H9 (cell line): ENCODE measurements around the gene CALML4. TPM values are rescaled to one million over a fixed set of nuclear protein-coding genes. Genes with fewer than 3 reads are reported as not detected.

Experiments used
- DNase-seq: peaks from one replicate; pipeline ENCODE4 v3.0.0-alpha.2; 2017
- H2AFZ ChIP-seq: one replicate; pipeline ENCODE4 v1.6.1; 2013; ENCODE audit warnings: mild to moderate bottlenecking, low read length, control low read depth, moderate library complexity
- H2AK5ac ChIP-seq: 2 replicates; pipeline ENCODE4 v1.6.1; 2013; ENCODE audit warnings: low read length, control low read depth, mixed read lengths; ENCODE audit not compliant: insufficient read length
- H2BK120ac ChIP-seq: one replicate; pipeline ENCODE4 v1.6.1; 2013; ENCODE audit warnings: low read depth, mild to moderate bottlenecking, low read length, control low read depth, inconsistent platforms; ENCODE audit not compliant: poor library complexity, severe bottlenecking
- H2BK12ac ChIP-seq: 2 replicates; pipeline ENCODE4 v1.6.1; 2013; ENCODE audit warnings: low read length, control low read depth, mixed read lengths, low read depth; ENCODE audit not compliant: insufficient read length
- H2BK15ac ChIP-seq: 2 replicates; pipeline ENCODE4 v1.6.1; 2013; ENCODE audit warnings: low read depth, low read length, control low read depth
- H2BK20ac ChIP-seq: one replicate; pipeline ENCODE4 v1.6.1; 2013; ENCODE audit warnings: low read depth, mild to moderate bottlenecking, low read length, control low read depth, inconsistent platforms; ENCODE audit not compliant: poor library complexity, severe bottlenecking
- H2BK5ac ChIP-seq: 2 replicates; pipeline ENCODE4 v1.6.1; 2013; ENCODE audit warnings: low read length, control low read depth, mixed read lengths; ENCODE audit not compliant: insufficient read length
- H3K14ac ChIP-seq: 2 replicates; pipeline ENCODE4 v1.6.1; 2013; ENCODE audit warnings: low read length, control low read depth; ENCODE audit not compliant: insufficient read depth
- H3K18ac ChIP-seq: 2 replicates; pipeline ENCODE4 v1.6.1; 2013; ENCODE audit warnings: low read depth, mild to moderate bottlenecking, mixed read lengths, low read length, control low read depth; ENCODE audit not compliant: insufficient read length
- H3K23ac ChIP-seq: 2 replicates; pipeline ENCODE4 v1.6.1; 2013; ENCODE audit warnings: low read length, control low read depth, mixed read lengths, low read depth; ENCODE audit not compliant: insufficient read length
- H3K23me2 ChIP-seq: 2 replicates; pipeline ENCODE4 v1.6.1; 2013; ENCODE audit warnings: low read depth, mild to moderate bottlenecking, mixed read lengths, low read length, control low read depth; ENCODE audit not compliant: insufficient read length, poor library complexity, severe bottlenecking
- H3K27ac ChIP-seq: 2 replicates; pipeline ENCODE4 v1.5.1; 2013; ENCODE audit warnings: low read length, control low read depth, mixed read lengths, low read depth; ENCODE audit not compliant: insufficient read length
- H3K27me3 ChIP-seq: 2 replicates; pipeline ENCODE4 v1.6.1; 2013; ENCODE audit warnings: low read length, control low read depth, inconsistent platforms; ENCODE audit not compliant: insufficient read depth
- H3K4ac ChIP-seq: 2 replicates; pipeline ENCODE4 v1.6.1; 2013; ENCODE audit warnings: low read depth, mild to moderate bottlenecking, control low read depth, inconsistent platforms, low read length, moderate library complexity
- H3K4me1 ChIP-seq: 2 replicates; pipeline ENCODE4 v1.6.1; 2013; ENCODE audit warnings: low read length, control low read depth, inconsistent platforms; ENCODE audit not compliant: insufficient read depth
- H3K4me2 ChIP-seq: 2 replicates; pipeline ENCODE4 v1.6.1; 2013; ENCODE audit warnings: low read length, control low read depth, mixed read lengths; ENCODE audit not compliant: insufficient read length, insufficient read depth
- H3K56ac ChIP-seq: 2 replicates; pipeline ENCODE4 v1.6.1; 2013; ENCODE audit warnings: low read depth, mild to moderate bottlenecking, mixed read lengths, low read length, control low read depth; ENCODE audit not compliant: insufficient read length
- H3K79me1 ChIP-seq: 2 replicates; pipeline ENCODE4 v1.6.1; 2013; ENCODE audit warnings: low read depth, mild to moderate bottlenecking, moderate library complexity, low read length, control low read depth, inconsistent platforms; ENCODE audit not compliant: insufficient read depth, poor library complexity, severe bottlenecking
- H3K79me2 ChIP-seq: 2 replicates; pipeline ENCODE4 v1.6.1; 2013; ENCODE audit warnings: low read length, control low read depth, inconsistent platforms; ENCODE audit not compliant: insufficient read depth
- H3K9ac ChIP-seq: 2 replicates; pipeline ENCODE4 v1.6.1; 2013; ENCODE audit warnings: low read length, control low read depth, mixed read lengths; ENCODE audit not compliant: insufficient read length; ENCODE audit errors: extremely low read depth
- H3K9me3 ChIP-seq: one replicate; pipeline ENCODE4 v1.6.1; 2013; ENCODE audit warnings: low read depth, low read length, inconsistent platforms; ENCODE audit not compliant: control insufficient read depth
- H3T11ph ChIP-seq: one replicate; pipeline ENCODE4 v1.6.1; 2013; ENCODE audit warnings: mild to moderate bottlenecking, low read length, control low read depth, inconsistent platforms
- H4K20me1 ChIP-seq: one replicate; pipeline ENCODE4 v1.6.1; 2013; ENCODE audit not compliant: control insufficient read depth, insufficient read length, insufficient read depth
- H4K5ac ChIP-seq: 2 replicates; pipeline ENCODE4 v1.6.1; 2013; ENCODE audit warnings: low read depth, mild to moderate bottlenecking, mixed read lengths, low read length, control low read depth; ENCODE audit not compliant: insufficient read length
- H4K8ac ChIP-seq: replicated peaks from 2 replicates; pipeline ENCODE4 v1.6.1; 2013; ENCODE audit warnings: low read length, control low read depth, mixed read lengths, low read depth; ENCODE audit not compliant: insufficient read length
- H4K91ac ChIP-seq: 2 replicates; pipeline ENCODE4 v1.6.1; 2013; ENCODE audit warnings: low read depth, mild to moderate bottlenecking, moderate library complexity, mixed read lengths, low read length, control low read depth; ENCODE audit not compliant: insufficient read length
- H3K27ac Mint-ChIP-seq, 3 experiments: 2 replicates in 2 of 3; 3 replicates in 1 of 3; pipeline ENCODE4 v1.8.0; 2020 to 2021; ENCODE audit warnings: mixed read lengths in 3 of 3, mild to moderate bottlenecking in 1 of 3, moderate library complexity in 1 of 3
- H3K27me3 Mint-ChIP-seq: 2 replicates; pipeline ENCODE4 v1.8.0; 2021; ENCODE audit warnings: low read depth, mild to moderate bottlenecking, moderate library complexity, mixed read lengths
- H3K36me3 Mint-ChIP-seq, 3 experiments: 2 replicates in 2 of 3; 3 replicates in 1 of 3; pipeline ENCODE4 v1.8.0; 2020 to 2021; ENCODE audit warnings: low read depth in 3 of 3, mixed read lengths in 3 of 3; ENCODE audit not compliant: insufficient read depth in 1 of 3
- H3K4me1 Mint-ChIP-seq, 2 experiments: 2 replicates each; pipeline ENCODE4 v1.8.0; 2020; ENCODE audit warnings: mixed read lengths in 2 of 2
- H3K4me3 Mint-ChIP-seq, 2 experiments: 2 replicates in 1 of 2; 3 replicates in 1 of 2; pipeline ENCODE4 v1.8.0; 2020 to 2021; ENCODE audit warnings: mild to moderate bottlenecking in 2 of 2, mixed read lengths in 2 of 2, moderate library complexity in 1 of 2
- H3K9me3 Mint-ChIP-seq, 2 experiments: 2 replicates in 1 of 2; 3 replicates in 1 of 2; pipeline ENCODE4 v1.8.0; 2020; ENCODE audit warnings: mild to moderate bottlenecking in 2 of 2, mixed read lengths in 2 of 2, moderate library complexity in 1 of 2
- CTCF ChIP-seq: fragments of 200-600 bp; sonication (generic); conservative IDR thresholded peaks from 3 replicates; pipeline ENCODE4 v1.8.0; 2021; ENCODE audit warnings: antibody characterized with exemption, mild to moderate bottlenecking
- WGBS: extraction: QIAGEN DNeasy Blood & Tissue Kit; methylation state at CpG from one replicate; pipeline ENCODE4 v1.1.7; 2013; ENCODE audit warnings: missing lambda C conversion rate, low lambda C conversion rate, mixed read lengths; ENCODE audit not compliant: insufficient read length; ENCODE audit errors: extremely low coverage; 5-methylcytosine and 5-hydroxymethylcytosine counted together
- total RNA-seq: library from RNA; stranded (reverse); gene quantifications from 2 replicates; pipeline ENCODE4 v1.2.1, GENCODE V29; 2021

The CALML4 gene
- total RNA-seq, 1 experiment from 2014 or later, result 11.8 TPM

- 0 out of 2 replicates have a peak, but pooled peaks cover 2% of the 10 kb centered on the region for H3K79me2 ChIP-seq
- Mint-ChIP-seq H3K27me3 (no peaks in the 10 kb centered on the region), H3K27ac (no peak overlapping the region), H3K4me3 (no peak overlapping the region), H3K36me3 (peaks cover 3 to 29% (median 27%) of the 10 kb centered on the region in 3 experiments; a peak in 6 of 7 replicates), H3K4me1 (no peaks in the 10 kb centered on the region), H3K9me3 (no peaks in the 10 kb centered on the region)
- H3K14ac ChIP-seq, result no peak overlapping the region
- no peaks in the 10 kb centered on the region for H4K20me1 ChIP-seq
- H3K23me2 ChIP-seq, result no peaks in the 10 kb centered on the region
- H3K9me3 ChIP-seq, result no peaks in the 10 kb centered on the region
- H3K56ac ChIP-seq, result no peak overlapping the region
- no peak overlapping the region for H3K9ac ChIP-seq
- no peak overlapping the region for H3K23ac ChIP-seq
- no peak overlapping the region for H3K4ac ChIP-seq
- no peak for TF ChIP-seq CTCF
- H2BK15ac ChIP-seq, result no peak overlapping the region
- no peak overlapping the region for H2BK20ac ChIP-seq
- H3K27ac ChIP-seq, result no peak overlapping the region
- no peaks in the 10 kb centered on the region for H3K79me1 ChIP-seq
- no peak overlapping the region for H2AFZ ChIP-seq
- DNase-seq, result no peak
- WGBS, result no CpG with 5 or more reads among the region's 2 CpGs
- H3K4me2 ChIP-seq, result no peak overlapping the region
- no peak overlapping the region for H3K18ac ChIP-seq
- no peak overlapping the region for H4K8ac ChIP-seq
- no peaks in the 10 kb centered on the region for H3K27me3 ChIP-seq
- H3T11ph ChIP-seq, result no peak overlapping the region
- H2BK120ac ChIP-seq, result no peak overlapping the region
- H2AK5ac ChIP-seq, result no peak overlapping the region
- H4K91ac ChIP-seq, result no peak overlapping the region
- H2BK12ac ChIP-seq, result no peak overlapping the region
- no peak overlapping the region for H4K5ac ChIP-seq
- H2BK5ac ChIP-seq, result no peak overlapping the region
- no peaks in the 10 kb centered on the region for H3K4me1 ChIP-seq
These were observed 29.6 kb downstream of the CALML4 start for GRCh38 chr15:68175526-68175925.
